Fibroblast of villous mesenchyme (primary cell): Measurements from ENCODE around the gene VDAC2. TPM values are rescaled to one million over a fixed set of nuclear protein-coding genes. Genes with fewer than 3 reads are reported as not detected.

Experiments
- DNase-seq: peaks from one replicate; pipeline ENCODE4 v3.0.0-alpha.2; 2010; ENCODE audit warnings: low read depth
- H3K4me3 ChIP-seq: 2 replicates; pipeline ENCODE4 v1.5.1; 2011; ENCODE audit warnings: low read depth, mild to moderate bottlenecking, low read length
- total RNA-seq: library from RNA; depleted of rRNA; stranded (reverse); fragments of >200 nt; gene quantifications from 2 replicates; pipeline ENCODE4 v1.2.3, GENCODE V29; 2012
- TF ChIP-seq, protein P1 (sequence below): IDR thresholded peaks from 2 replicates; pipeline ENCODE4 v1.5.1; 2012; ENCODE audit warnings: low read depth, mild to moderate bottlenecking, low read length; ENCODE audit not compliant: insufficient read depth

VDAC2 gene
- total RNA-seq, 1 donor = 182 TPM

DNA sequence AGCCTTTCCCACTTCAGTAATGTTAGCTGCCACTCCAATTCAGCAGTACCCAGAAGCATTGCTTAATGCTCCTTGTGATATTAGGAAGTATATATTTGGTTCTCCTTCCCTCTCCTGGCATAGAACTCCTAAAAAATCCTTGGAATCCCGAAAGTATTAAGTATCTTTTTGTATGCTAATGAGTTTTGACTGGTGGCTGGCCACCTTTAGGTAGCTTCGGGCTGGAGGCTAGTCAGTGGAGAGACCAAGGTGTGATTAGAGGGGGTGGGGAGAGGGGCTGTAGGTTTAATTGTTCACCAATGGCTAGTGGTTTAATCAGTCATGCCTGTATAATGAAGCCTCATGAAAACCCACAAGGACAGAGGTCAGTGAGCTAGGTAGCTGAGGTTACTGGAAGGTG, 12.9 kb downstream of the VDAC2 start:
- TF ChIP-seq, protein P1, sequence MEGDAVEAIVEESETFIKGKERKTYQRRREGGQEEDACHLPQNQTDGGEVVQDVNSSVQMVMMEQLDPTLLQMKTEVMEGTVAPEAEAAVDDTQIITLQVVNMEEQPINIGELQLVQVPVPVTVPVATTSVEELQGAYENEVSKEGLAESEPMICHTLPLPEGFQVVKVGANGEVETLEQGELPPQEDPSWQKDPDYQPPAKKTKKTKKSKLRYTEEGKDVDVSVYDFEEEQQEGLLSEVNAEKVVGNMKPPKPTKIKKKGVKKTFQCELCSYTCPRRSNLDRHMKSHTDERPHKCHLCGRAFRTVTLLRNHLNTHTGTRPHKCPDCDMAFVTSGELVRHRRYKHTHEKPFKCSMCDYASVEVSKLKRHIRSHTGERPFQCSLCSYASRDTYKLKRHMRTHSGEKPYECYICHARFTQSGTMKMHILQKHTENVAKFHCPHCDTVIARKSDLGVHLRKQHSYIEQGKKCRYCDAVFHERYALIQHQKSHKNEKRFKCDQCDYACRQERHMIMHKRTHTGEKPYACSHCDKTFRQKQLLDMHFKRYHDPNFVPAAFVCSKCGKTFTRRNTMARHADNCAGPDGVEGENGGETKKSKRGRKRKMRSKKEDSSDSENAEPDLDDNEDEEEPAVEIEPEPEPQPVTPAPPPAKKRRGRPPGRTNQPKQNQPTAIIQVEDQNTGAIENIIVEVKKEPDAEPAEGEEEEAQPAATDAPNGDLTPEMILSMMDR = no peak
- no peak overlapping the region for H3K4me3 ChIP-seq
- no peak for DNase-seq

DNA sequence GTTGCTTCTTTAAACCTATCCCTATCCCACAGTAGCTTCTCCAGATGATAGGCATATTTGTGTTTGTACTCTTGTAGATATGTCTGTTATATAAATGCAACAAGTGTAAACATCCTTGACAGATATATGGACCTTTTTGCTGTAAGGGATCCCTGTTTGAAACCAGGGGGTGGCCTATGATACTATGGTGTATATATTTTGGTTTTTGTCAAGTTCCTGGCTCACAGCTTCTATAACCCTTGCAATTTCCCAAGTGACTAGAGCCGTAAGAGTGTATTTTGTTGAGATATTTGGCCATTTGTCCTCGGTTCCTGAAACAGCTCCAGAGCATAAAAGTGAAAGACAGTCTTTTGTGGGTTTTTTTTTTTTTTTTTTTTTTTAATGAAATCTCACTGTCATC, 15.5 kb downstream of the VDAC2 start:
- peak overlapping the region; percentile 2 for H3K4me3 ChIP-seq
- TF ChIP-seq, protein P1 = no peak
- DNase-seq = peak; percentile 65

DNA sequence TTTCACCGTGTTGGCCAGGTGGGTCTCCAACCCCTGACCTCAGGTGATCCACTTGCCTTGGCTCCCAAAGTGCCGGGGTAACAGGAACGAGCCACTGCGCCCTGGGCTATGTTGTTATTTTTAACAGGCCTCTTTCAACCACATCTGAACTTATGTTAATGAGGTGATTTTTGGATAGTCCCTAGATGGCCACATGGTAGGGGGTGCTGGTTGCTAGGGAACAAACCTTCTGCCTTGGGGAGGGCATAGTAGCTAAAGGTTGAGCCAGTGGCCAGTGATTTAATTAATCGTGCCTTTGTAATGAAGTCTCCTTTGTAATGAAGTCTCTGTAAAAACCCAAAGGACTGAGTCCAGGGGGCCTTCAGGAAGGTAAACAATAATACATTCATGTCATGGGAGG, 16.1 kb downstream of the VDAC2 start:
- no peak overlapping the region for H3K4me3 ChIP-seq
- TF ChIP-seq, protein P1 = no peak
- no peak for DNase-seq

DNA sequence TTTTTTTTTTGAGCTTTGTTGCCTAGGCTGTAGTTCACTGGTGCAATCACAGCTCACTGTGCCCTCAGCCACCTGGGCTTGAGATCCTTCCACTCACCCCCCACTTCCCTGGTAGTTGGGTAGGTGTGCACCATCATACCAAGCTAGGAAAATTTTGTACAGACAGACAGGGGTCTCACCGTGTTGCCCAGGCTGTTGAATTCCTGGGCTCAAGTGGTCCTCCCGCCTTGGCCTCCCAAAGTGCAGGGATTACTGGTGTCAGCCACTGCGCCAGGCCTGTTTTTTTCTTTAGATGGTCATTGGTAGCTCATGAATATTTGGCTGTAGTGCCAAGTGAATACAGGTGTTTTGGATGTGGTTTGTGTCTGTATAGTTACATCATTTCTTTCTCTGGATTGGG, 17.7 kb downstream of the VDAC2 start:
- no peak overlapping the region for H3K4me3 ChIP-seq
- DNase-seq = no peak
- TF ChIP-seq, protein P1 = no peak

DNA sequence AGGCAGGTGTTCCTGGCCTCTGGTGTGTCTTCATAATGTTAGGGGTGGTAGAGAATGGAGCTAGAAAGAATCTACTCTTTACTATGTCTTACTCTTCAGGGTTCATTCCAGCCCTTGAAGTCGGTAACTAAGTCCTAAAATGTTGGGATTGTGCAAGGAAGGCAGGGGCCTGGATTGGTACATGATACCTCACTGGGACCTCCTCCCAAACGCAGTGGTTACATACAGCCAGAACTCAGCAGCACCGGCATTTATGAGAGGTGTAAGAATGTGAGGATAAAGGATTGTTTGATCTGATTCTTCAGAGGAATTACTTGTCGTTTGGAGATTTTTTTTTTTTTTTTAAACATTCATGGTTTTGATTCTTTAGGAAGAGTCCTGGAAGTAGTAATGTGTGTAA, 18.2 kb downstream of the VDAC2 start:
- peak; percentile 47 for DNase-seq
- TF ChIP-seq, protein P1 = no peak
- H3K4me3 ChIP-seq = no peak overlapping the region

DNA sequence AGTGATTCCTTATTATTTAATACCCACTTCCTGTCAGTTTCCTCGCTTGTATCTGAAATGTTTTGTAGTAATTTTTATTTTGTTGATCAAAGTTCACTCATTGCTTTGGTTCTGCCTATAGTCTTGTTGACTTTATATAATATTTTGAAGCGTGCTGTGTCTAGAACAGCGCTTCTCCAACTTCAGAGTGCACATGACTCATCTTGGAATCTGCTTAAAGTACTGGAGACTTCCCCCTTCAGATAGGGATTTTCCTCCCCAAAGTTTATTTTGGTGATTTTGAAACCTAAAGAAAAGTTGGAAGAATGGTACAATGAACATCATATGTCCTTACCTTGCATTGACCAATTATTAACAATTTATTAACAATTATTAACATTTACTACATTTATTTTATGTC, 19.4 kb downstream of the VDAC2 start:
- TF ChIP-seq, protein P1 = no peak
- no peak overlapping the region for H3K4me3 ChIP-seq
- DNase-seq = peak; percentile 50

DNA sequence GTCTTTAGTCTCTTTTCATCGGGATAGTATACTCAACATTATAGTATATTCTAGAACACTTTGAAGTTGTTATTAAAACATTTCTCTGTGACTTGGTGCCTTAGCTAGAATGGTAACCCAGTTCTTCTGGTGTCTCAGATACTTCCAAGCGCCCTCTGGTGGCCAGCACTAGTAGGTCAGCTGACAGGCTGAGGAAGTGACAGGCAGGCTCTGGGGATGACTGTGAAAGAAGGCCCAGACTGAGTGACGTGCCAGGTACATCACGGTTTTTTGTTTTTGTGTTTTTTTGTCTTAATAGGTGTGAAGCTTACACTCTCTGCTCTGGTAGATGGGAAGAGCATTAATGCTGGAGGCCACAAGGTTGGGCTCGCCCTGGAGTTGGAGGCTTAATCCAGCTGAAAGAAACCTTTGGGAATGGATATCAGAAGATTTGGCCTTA, 20.0 kb downstream of the VDAC2 start:
- no peak overlapping the region for H3K4me3 ChIP-seq
- peak; percentile 87 for DNase-seq
- TF ChIP-seq, protein P1 = peak; percentile 96
